OCI-LY7 (cell line): ENCODE results near the gene GNB1L. TPM values are rescaled to one million over a fixed set of nuclear protein-coding genes. Genes with fewer than 3 reads are reported as not detected.
"Not testable (repeated sequence)": the region's sequence is repeated elsewhere in the genome, so short reads cannot be mapped to it uniquely, and the experiment has no call there.

Experiments
- BruUV-seq: library from RNA; stranded (reverse); fragments of 400-500 nt; replicated peaks from 2 replicates; lab custom pipeline; 2021; lab: Mats Ljungman, UMichigan
- CTCF ChIA-PET: fragments of 300-600 bp; sonication (Branson Sonifier 250); formaldehyde crosslinking; loops from one replicate; lab custom pipeline; 2022; ENCODE audit warnings: antibody characterized with exemption; ENCODE audit not compliant: unreplicated experiment; lab: Charles Lee
- POLR2A ChIA-PET: fragments of 300-600 bp; sonication (Branson Sonifier 250); formaldehyde crosslinking; loops from one replicate; lab custom pipeline; 2022; ENCODE audit warnings: antibody characterized with exemption; lab: Charles Lee
- DNase-seq: peaks from one replicate; pipeline ENCODE4 v3.0.0-alpha.2; 2015; ENCODE audit warnings: low spot score
- H2AFZ ChIP-seq: fragments of 200-600 bp; sonication (generic), shearing (Covaris generic); 2 replicates; pipeline ENCODE4 v1.6.1; 2014; ENCODE audit warnings: mild to moderate bottlenecking, antibody characterized with exemption, low read length, moderate library complexity
- H3K27ac ChIP-seq: fragments of 200-600 bp; sonication (generic); 2 replicates; pipeline ENCODE4 v1.5.1; 2014; ENCODE audit warnings: mixed run types, low read depth, mild to moderate bottlenecking, moderate library complexity, low read length, inconsistent platforms; ENCODE audit not compliant: poor library complexity, severe bottlenecking
- H3K36me3 ChIP-seq: fragments of 200-600 bp; sonication (generic); 2 replicates; pipeline ENCODE4 v1.6.1; 2014; ENCODE audit warnings: mild to moderate bottlenecking, antibody characterized with exemption, low read length, moderate library complexity, mixed read lengths; ENCODE audit not compliant: insufficient read depth
- H3K4me1 ChIP-seq: fragments of 200-600 bp; sonication (generic); 2 replicates; pipeline ENCODE4 v1.5.1; 2014; ENCODE audit warnings: mild to moderate bottlenecking, low read length; ENCODE audit not compliant: insufficient read depth, poor library complexity, severe bottlenecking
- H3K4me2 ChIP-seq: fragments of 200-600 bp; sonication (generic); 2 replicates; pipeline ENCODE4 v1.6.1; 2014; ENCODE audit warnings: mild to moderate bottlenecking, low read length
- H3K4me3 ChIP-seq: fragments of 200-600 bp; sonication (generic); 2 replicates; pipeline ENCODE4 v1.5.1; 2014; ENCODE audit warnings: mild to moderate bottlenecking, low read depth, low read length; ENCODE audit not compliant: poor library complexity, severe bottlenecking
- H3K79me2 ChIP-seq: fragments of 200-600 bp; sonication (generic); 2 replicates; pipeline ENCODE4 v1.6.1; 2016; ENCODE audit warnings: low read depth, mild to moderate bottlenecking, low read length, moderate library complexity, mixed read lengths; ENCODE audit not compliant: insufficient read depth
- H3K9me2 ChIP-seq: fragments of 200-600 bp; sonication (generic); 2 replicates; pipeline ENCODE4 v1.6.1; 2016; ENCODE audit warnings: mild to moderate bottlenecking, low read length, mixed read lengths; ENCODE audit not compliant: insufficient read depth
- H3K9me3 ChIP-seq: fragments of 200-600 bp; sonication (generic); 2 replicates; pipeline ENCODE4 v1.6.1; 2014; ENCODE audit warnings: mild to moderate bottlenecking, mixed run types, low read length, mixed read lengths
- H4K20me1 ChIP-seq: fragments of 200-600 bp; sonication (generic); 2 replicates; pipeline ENCODE4 v1.6.1; 2014; ENCODE audit warnings: mild to moderate bottlenecking, antibody characterized with exemption, low read length, moderate library complexity, mixed read lengths; ENCODE audit not compliant: insufficient read depth
- EZH2phosphoT487 ChIP-seq: fragments of 200-600 bp; sonication (generic); IDR thresholded peaks from 2 replicates; pipeline ENCODE4 v1.6.1; 2018; ENCODE audit warnings: low read depth, borderline replicate concordance, mild to moderate bottlenecking, mixed run types, antibody characterized with exemption, low read length, moderate library complexity, mixed read lengths
- intact Hi-C: fragments of 100-400 bp; cut with micrococcal nuclease; formaldehyde crosslinking; loops from one replicate; pipeline ENCODE4 v1.10.0; 2022; ENCODE audit not compliant: unreplicated experiment
- total RNA-seq, 2 experiments: library from RNA; depleted of rRNA in 1 of 2; stranded (reverse); fragments of >200 nt in 1 of 2; shearing (Covaris generic) in 1 of 2; gene quantifications; 2 replicates each; pipeline ENCODE4 v1.2.3, GENCODE V29; 2014 to 2022
- TF ChIP-seq, protein P1 (sequence below): fragments of 200-600 bp; sonication (generic); conservative IDR thresholded peaks from 2 replicates; pipeline ENCODE4 v1.5.1; 2014; ENCODE audit warnings: mild to moderate bottlenecking, antibody characterized with exemption, low read length, moderate library complexity, mixed read lengths

The GNB1L gene
- total RNA-seq, 2 experiments from 2014 or later: 13.1 to 26.7 TPM

DNA sequence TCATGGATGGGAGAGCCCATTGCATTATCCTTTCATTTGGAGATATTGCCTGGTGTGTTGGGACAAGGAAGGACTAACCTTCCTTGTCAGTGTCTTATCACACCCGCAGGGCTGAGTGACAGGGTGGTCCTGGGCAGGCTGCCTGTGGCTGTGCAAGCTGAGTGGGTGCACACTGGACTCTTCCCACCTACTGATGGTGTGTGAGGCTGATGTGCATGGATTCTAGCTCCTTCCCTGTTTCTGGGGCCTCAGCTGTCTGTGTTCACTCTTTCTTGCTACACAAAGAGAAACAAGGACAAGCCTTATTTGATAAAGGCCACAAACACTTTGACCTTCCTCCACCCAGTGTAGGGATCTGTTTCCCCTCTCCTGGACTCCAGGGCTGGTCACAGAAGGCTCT lies 72.1 kb downstream of the GNB1L start:
- Histone ChIP-seq H3K4me3 (no peak overlapping the region), H2AFZ (no peak overlapping the region), H3K4me2 (no peak overlapping the region), H3K9me3 (peaks cover 9% of the 10 kb centered on the region; the same call in 1 of the 2 replicates), H3K36me3 (no peaks in the 10 kb centered on the region; the same call in 1 of the 2 replicates), H3K79me2 (no peaks in the 10 kb centered on the region), H3K27ac (no peak overlapping the region), H3K4me1 (peaks cover 25% of the 10 kb centered on the region), H4K20me1 (no peaks in the 10 kb centered on the region), H3K9me2 (no peaks in the 10 kb centered on the region)
- ChIA-PET CTCF (no interaction called here), POLR2A (interaction anchor here (0.6 kb wide), 1 partner anchor 29 kb away, joined by 3 read pairs; no protein-coding TSS in a partner anchor)
- intact Hi-C loops: no loop called here
- BruUV-seq: no TSS peak
- TF ChIP-seq, protein P1, sequence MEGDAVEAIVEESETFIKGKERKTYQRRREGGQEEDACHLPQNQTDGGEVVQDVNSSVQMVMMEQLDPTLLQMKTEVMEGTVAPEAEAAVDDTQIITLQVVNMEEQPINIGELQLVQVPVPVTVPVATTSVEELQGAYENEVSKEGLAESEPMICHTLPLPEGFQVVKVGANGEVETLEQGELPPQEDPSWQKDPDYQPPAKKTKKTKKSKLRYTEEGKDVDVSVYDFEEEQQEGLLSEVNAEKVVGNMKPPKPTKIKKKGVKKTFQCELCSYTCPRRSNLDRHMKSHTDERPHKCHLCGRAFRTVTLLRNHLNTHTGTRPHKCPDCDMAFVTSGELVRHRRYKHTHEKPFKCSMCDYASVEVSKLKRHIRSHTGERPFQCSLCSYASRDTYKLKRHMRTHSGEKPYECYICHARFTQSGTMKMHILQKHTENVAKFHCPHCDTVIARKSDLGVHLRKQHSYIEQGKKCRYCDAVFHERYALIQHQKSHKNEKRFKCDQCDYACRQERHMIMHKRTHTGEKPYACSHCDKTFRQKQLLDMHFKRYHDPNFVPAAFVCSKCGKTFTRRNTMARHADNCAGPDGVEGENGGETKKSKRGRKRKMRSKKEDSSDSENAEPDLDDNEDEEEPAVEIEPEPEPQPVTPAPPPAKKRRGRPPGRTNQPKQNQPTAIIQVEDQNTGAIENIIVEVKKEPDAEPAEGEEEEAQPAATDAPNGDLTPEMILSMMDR: no peak
- no peak for TF ChIP-seq EZH2phosphoT487
- DNase-seq: no peak

DNA sequence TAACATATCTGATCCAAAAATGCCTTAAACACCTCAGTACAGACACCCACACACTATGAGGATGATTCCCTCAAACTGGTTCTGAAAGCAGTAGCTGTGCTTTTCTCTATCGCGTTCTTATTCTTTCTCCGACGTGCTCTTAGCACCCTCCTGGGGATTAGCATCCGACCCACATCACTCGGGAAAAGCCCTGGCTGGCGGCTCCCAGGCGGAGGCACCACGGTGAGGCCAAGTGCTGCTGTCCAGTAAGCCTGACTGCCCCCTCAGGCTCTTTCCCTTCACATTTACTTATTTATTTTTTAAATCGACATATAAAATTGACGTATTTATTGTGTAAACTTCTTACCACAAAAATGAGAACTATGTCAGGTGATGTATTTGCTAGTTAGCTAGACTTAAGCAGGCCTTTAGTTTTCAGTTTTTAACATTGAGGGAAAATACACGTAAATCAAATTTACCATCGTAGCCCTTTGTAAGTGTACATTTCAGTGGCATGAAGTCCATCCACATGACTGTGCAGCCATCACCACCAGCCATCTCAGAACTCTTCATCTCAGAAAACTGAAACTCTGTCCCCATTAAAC lies 74.9 kb downstream of the GNB1L start:
- Histone ChIP-seq H3K4me1 (peaks cover 39% of the 10 kb centered on the region), H3K27ac (peak overlapping the region; percentile 69), H4K20me1 (no peaks in the 10 kb centered on the region), H3K9me3 (peaks cover 9% of the 10 kb centered on the region; the same call in 1 of the 2 replicates), H3K9me2 (no peaks in the 10 kb centered on the region), H3K4me3 (no peak overlapping the region), H3K36me3 (no peaks in the 10 kb centered on the region; the same call in 1 of the 2 replicates), H2AFZ (peak overlapping the region; percentile 49; the same call in 1 of the 2 replicates), H3K4me2 (peak overlapping the region; percentile 56), H3K79me2 (no peaks in the 10 kb centered on the region)
- BruUV-seq: no TSS peak
- ChIA-PET CTCF (no interaction called here), POLR2A (no interaction called here)
- no peak for TF ChIP-seq EZH2phosphoT487
- TF ChIP-seq, protein P1: no peak
- intact Hi-C loops: loop anchor here (2.0 kb wide), 1 partner anchor 23 kb away; no protein-coding TSS in a partner anchor
- DNase-seq: no peak

DNA sequence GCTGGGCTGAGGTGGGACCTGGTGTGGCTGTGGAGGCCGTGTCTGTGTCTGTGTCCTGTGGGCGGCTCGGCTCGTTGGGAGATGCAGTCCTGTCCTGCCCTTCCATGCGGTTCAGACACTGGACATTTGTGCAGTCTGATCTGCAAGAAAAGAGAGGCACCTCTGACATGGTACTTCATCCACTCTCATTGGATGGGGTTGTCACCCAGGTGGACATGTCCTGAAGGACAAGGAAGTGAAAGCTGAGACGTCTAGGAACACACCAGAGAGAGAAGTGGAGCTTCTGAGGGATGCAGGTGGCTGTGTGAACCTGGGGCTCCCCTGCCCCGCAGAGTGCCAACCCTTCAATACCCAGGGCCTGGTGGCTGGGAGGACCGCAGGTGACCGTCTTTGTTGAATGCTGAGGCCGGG lies 75.7 kb downstream of the GNB1L start:
- Histone ChIP-seq H3K27ac (no peak overlapping the region), H4K20me1 (no peaks in the 10 kb centered on the region), H3K9me2 (no peaks in the 10 kb centered on the region), H3K9me3 (peaks cover 9% of the 10 kb centered on the region; the same call in 1 of the 2 replicates), H3K4me1 (peaks cover 46% of the 10 kb centered on the region), H3K36me3 (no peaks in the 10 kb centered on the region; the same call in 1 of the 2 replicates), H3K79me2 (no peaks in the 10 kb centered on the region), H3K4me2 (peak overlapping the region; percentile 56), H3K4me3 (no peak overlapping the region), H2AFZ (no peak overlapping the region)
- ChIA-PET POLR2A (no interaction called here), CTCF (no interaction called here)
- intact Hi-C loops: no loop called here
- no TSS peak for BruUV-seq
- TF ChIP-seq EZH2phosphoT487: no peak
- TF ChIP-seq, protein P1: no peak
- peak; percentile 58 for DNase-seq

DNA sequence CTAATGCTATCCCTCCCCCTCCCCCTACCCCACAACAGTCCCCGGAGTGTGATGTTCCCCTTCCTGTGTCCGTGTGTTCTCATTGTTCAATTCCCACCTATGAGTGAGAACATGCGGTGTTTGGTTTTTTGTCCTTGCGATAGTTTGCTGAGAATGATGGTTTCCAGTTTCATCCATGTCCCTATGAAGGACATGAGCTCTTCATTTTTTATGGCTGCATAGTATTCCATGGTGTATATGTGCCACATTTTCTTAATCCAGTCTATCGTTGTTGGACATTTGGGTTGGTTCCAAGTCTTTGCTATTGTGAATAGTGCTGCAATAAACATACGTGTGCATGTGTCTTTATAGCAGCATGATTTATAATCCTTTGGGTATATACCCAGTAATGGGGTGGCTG lies 77.5 kb downstream of the GNB1L start:
- peaks cover 64% of the 10 kb centered on the region for H3K4me1 ChIP-seq
- intact Hi-C loops, CTCF ChIA-PET, H3K4me2 ChIP-seq, H3K79me2 ChIP-seq, H3K9me2 ChIP-seq, H2AFZ ChIP-seq, H3K27ac ChIP-seq, H3K36me3 ChIP-seq, H3K9me3 ChIP-seq, H4K20me1 ChIP-seq, BruUV-seq, DNase-seq, H3K4me3 ChIP-seq: not testable (repeated sequence)
- POLR2A ChIA-PET: interaction anchor here (0.7 kb wide), 1 partner anchor 543 kb away, joined by 3 read pairs; the partner anchor contains the start of gene DGCR6L
